HuH-7 (cell line): ENCODE results near the gene SIRPB2.

Experiments
- DNase-seq: peaks from one replicate; pipeline ENCODE4 v3.0.0; 2011; ENCODE audit warnings: low spot score

Gene SIRPB2

GRCh38 chr20:1440024-1440423 is 51.2 kb downstream of the SIRPB2 start:
- DNase-seq, result peak; percentile 23

GRCh38 chr20:1438361-1438760 is 52.9 kb downstream of the SIRPB2 start:
- no peak for DNase-seq

GRCh38 chr20:1437235-1437904 is 53.9 kb downstream of the SIRPB2 start:
- peak; percentile 64 for DNase-seq

DNA sequence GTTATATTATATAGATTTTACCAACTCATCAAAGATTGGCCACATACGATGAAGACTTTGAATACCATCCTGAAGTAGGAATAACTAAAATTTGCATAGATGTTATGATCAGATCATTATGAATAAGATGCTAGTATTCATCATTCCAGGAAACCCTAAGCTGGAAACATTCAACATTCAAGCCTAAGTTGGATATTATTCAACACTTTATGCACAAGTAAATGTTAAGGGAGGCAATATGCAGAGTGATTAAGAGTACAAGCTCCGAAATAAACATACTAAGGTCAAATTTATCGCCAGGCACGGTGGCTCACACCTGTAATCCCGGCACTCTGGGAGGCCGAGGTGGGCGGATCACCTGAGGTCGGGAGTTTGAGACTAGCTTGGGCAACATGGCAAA is 55.0 kb downstream of the SIRPB2 start:
- DNase-seq, result no peak

DNA sequence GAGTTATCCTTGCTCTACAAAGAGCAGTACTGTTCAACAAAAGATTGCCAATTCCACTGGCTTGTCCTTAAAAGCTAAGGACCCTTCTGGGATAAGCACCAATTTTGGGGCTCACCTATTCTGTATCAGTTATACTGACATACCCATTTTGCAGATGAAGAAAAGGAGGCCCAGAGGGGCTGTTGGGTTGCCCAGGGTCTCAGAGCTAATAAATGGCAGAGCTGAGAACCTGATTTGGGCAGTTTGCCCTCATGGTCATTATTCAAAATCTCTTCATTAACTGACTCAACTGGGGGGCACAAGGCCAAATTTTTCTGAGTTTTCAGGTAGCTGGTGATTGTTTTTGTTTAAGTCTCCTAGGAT is 55.9 kb downstream of the SIRPB2 start:
- no peak for DNase-seq

- no peak for DNase-seq
Observed at GRCh38 chr20:1434571-1435336, 56.5 kb downstream of the SIRPB2 start.

DNA sequence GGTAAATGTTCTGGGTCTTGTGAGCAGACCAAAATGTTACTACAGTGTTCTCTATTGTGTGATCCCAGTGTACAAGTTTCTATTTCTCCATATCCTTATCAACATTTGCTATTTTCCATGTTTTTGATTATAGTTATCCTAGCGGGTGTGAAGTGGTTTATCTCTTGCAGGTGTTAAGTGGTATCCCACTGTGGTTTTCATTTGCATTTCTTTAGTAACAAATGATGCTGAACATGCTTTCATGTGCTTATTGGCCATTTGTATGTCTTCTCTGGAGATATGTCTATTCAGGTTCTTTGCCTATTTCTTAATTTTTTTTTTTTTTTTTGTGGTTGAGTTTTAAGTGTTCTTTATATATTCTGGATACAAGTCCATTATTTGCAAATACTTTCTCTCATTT is 60.1 kb downstream of the SIRPB2 start:
- DNase-seq, result no peak

DNA sequence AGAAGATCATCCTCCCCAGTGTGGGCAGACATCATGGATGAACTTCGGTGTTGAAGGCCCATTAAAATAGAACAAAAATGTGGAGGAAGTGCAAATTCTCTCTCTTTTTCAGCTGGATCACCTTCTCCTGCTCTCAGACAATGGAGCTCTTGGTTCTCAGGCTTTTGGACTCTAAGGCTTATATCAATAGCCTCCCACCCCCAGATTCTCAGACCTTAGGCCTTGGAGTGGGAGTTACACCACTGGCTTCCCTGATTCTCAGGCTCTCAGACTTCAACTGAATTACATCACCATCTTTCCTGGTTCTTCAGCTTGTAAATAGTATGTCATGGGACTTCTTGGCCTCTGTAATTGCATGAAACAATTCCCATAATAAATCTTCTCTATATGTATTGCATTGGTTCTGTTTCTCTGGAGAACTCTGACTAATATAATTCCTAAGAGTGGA is 61.2 kb downstream of the SIRPB2 start:
- DNase-seq, result no peak

- DNase-seq, result no peak
Observed at GRCh38 chr20:1429143-1429728, 62.0 kb downstream of the SIRPB2 start.

GRCh38 chr20:1427457-1428054 is 63.7 kb downstream of the SIRPB2 start:
- no peak for DNase-seq

DNA sequence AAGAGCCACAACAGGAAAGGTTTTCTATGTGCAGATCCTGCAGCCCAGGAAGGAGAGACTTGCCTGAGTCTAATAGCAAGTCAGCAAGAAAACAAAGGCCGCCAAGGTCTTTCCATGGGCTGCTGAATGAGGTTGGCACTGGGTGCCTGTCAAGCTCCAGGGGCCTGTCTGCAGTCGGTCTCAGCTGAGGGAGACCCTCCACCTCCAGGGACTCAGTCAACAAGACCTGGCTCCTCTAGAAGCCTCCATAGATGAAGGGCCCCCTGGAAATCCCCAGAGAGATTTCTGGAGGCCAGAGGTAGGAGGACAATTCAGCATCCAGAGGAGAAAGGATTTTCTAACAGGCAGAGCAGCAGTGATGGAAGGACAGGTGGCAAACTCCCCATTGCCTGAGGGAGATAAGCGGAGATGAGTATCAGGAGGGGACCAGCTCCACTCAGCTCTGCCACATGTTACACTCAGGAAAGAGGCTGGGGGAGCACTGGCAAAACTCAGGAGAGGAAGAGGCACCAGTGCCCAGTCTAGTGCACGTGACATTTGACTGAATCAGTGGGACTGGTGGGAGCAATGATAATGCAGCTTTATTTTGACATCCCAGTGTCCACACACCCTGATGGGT is 64.9 kb downstream of the SIRPB2 start:
- DNase-seq, result no peak
